ENCODE results near the gene LSG1.
A peak's percentile ranks its signal among the peaks of the same experiment; 100 is the strongest.

LSG1 gene
- 113 reads per million, percentile 85 among the genes with 10 or more reads in this experiment for total RNA-seq

DNA sequence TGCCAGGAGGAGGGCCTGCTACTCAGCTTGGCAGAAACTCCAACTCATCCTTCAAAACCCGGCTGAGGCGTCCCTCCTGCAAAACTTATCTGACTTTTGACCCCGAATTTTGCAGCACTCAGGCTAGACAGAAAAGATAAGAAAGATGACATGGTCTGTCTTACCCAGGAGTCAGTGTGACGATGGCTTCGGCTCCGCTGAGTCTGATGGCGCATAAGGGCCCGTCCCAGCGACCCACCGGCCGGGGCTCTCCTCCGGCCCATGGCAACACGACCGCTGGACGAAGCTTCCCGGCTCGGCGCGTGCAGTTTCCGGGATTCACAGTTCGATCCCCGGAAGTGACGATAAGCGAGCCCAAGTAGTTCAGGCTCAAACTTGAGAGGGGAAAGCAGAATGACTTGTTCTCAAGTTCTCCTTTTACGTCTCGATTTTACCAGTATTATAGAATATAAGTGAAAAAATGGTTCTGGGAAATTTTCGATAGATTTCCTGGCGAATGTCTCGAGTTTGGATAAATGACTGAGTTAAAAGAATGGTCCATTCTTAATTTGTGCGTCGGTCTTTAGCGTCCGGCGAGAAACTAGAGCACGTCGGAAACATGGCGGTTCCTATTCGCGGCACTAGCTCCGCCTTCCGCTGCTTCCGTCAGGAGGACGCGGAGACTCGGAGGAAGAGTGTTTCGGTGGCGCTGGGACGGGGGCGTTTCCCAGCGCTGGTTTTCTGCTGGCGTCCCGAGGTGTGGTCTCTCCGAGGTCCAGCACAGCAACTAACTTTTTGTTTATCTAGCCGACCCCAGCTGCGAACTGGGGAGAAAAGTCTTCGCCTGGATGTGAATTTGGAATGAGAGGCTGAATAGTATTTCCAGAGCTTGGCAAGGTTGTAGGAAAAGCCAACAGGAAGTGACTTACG lies at the start of gene LSG1:
Gene LSG1 (minus strand): TSS at position 292 of the 909 bp plus-strand sequence. CDS start 29 bp downstream, at position 263.
- DNase-seq = peak; percentile 84

- DNase-seq = no peak
Observed at GRCh38 chr3:194720048-194720447, 48.1 kb upstream of the LSG1 start.

- DNase-seq = no peak
Observed at GRCh38 chr3:194718079-194718478, 46.1 kb upstream of the LSG1 start.

GRCh38 chr3:194715022-194715800 lies 43.2 kb upstream of the LSG1 start:
- DNase-seq = no peak

DNA sequence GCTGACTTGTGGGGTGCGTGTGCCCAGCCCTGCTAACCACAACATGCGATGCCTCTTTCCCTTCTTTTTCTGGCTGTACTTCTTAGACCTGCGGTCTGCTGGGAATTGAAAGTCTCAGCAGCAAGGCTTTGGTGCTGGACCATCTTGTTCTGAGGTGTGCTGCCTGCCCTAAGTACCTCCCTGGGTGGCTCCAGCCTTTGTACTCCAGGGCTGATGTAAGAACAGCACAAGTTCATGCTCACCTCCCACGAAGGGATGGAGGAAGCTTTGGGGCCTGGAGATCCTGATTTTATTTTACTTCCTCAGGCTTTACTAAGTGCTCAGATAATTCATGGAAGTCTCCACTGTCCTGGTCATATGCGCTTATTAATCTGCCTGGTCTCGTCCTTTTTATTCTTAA lies 42.6 kb upstream of the LSG1 start:
- no peak for DNase-seq

GRCh38 chr3:194714137-194714455 lies 42.1 kb upstream of the LSG1 start:
- no peak for DNase-seq

- no peak for DNase-seq
Observed at GRCh38 chr3:194713299-194714136, 41.5 kb upstream of the LSG1 start.

DNA sequence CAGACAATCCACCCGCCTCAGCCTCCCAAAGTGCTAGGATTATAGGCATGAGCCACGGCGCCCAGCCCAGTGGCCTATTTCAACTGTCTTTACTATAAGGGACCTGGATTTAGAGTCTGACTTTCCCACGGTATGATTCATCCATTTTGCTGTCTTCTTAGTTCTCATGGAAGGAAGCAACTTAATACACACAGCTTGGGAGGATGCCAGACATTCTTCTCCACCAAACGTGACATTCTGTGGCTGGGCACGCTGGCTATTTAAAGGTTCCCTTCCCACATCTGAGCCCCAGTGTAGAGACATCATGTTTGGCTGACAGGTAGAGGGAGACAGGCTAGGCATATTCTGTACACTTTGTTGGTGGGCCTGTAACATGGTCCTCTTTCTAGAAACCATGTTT lies 39.9 kb upstream of the LSG1 start:
- no peak for DNase-seq

- no peak for DNase-seq
Observed at GRCh38 chr3:194711286-194711685, 39.3 kb upstream of the LSG1 start.

DNA sequence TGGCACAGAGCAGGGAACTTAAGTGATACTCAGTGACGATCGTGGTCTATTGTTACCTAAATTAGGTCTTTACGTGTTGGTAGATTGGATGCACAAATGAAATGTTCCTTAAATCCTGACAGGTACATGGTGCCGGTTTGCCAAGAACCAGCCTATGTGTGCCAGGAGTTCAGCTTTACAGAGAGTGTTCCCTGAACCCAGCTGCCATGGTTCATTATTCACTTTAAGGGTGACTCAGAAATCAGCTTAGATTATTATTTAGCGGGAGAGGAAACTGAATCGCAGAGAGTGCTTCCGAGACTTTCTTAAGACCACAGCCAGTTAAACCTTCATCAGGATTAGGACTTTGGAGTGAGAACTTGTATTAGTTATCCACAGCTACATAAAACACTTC lies 35.2 kb upstream of the LSG1 start:
- DNase-seq = no peak

- no peak for DNase-seq
Observed at GRCh38 chr3:194705761-194706160, 33.8 kb upstream of the LSG1 start.

GRCh38 chr3:194705227-194705626 lies 33.2 kb upstream of the LSG1 start:
- DNase-seq = no peak

- DNase-seq = no peak
Observed at GRCh38 chr3:194702545-194702944, 30.6 kb upstream of the LSG1 start.

GRCh38 chr3:194696702-194697101 lies 24.7 kb upstream of the LSG1 start:
- DNase-seq = no peak

DNA sequence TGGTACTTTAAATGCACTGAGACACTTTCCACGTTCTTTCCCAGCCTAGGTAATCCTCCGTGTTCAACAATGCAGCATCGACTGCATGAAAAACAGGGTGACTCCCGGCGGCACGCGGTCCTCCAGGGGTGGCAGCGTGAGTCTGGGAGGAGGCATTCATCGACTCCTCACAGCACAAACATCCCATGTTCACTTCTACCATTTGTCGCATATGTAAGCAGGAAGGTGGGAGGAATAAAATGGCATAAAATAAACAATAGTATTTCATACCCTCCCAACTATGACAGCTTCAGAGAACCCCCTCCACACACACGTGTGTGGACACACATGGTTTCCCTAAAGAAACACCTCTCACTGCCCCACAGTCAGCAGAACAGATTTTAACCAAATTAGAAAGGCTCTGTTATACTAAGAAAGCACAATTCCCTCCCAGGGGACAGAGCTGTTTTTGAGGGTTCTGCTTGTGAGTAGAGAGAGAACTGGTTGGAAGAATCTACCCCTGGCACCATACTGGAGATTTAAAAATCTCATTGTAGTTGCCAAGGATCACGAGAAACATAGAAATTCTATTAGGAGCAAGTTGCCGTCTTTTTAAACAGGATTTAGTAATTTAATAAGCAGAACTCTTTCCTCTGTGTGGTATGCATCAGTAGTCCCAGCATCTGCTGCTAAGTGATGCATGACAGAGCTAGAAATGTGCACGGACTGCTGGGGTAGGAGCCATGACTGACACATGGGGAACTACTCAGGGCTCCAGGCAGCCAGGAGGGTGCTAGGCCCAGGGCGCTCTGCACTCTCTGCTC lies 19.7 kb upstream of the LSG1 start:
- no peak for DNase-seq

GRCh38 chr3:194690501-194691372 lies 18.7 kb upstream of the LSG1 start:
- no peak for DNase-seq

DNA sequence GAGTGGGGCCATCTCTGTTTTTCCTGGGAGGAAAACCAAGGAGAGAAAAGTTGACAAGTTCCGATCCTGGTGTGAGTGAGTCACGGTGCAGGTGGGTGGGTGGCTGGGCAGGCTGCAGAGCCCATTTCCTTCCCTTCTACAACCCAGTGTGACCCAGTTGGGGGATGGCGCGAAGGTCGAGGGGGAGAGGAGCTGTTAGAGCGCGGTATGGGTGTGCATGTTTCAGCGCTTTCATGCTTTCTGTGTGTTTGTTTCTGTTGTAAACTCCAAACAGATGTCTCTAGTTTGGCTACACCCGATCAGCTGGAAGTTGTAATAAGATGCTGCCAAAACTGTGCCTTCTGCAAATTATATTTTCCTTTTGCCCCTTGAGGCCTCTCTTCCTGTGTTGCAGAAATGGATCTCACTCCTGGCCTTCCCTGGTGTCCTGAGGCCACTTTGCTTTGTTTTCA lies 17.5 kb upstream of the LSG1 start:
- no peak for DNase-seq

- DNase-seq = no peak
Observed at GRCh38 chr3:194688946-194689345, 17.0 kb upstream of the LSG1 start.

GRCh38 chr3:194688200-194688740 lies 16.3 kb upstream of the LSG1 start:
- DNase-seq = no peak

DNA sequence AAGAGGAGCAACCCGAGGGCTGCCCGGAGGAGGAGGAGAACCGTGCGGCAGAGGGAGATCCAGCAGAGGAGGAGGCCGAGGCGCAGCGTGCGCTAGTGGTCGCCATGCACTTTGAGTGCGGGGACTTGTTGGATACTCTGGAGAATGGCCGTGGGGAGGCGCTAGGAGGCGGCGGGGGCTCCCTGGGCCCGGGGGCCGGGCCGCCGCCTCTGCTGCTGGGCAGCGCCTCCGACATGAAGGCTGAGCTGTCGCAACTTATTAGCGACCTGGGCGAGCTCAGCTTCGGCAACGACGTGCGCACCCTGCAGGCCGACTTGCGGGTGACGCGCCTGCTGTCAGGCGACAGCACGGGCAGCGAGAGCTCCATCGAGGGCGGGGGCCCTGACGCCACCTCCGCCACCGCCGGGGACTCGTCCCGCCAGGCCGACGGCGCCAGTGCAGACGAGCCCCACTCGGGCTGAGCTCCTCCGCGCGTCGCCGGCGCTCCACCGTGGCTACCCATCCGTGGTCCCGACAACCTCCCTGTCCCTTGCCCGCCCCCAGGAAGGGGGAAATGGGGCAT lies 15.7 kb upstream of the LSG1 start:
- DNase-seq = peak; percentile 62
